ENCODE results near the gene ZNF219.

The ZNF219 gene

GRCh38 chr14:21063479-21063878, 35.0 kb downstream of the ZNF219 start:
- no peak for DNase-seq

- no peak for DNase-seq
Measured at GRCh38 chr14:21061347-21061668, 37.1 kb downstream of the ZNF219 start.

GRCh38 chr14:21060614-21061346, 37.7 kb downstream of the ZNF219 start:
- no peak for DNase-seq

GRCh38 chr14:21059842-21060613, 38.4 kb downstream of the ZNF219 start:
- no peak for DNase-seq

GRCh38 chr14:21058903-21059302, 39.6 kb downstream of the ZNF219 start:
- no peak for DNase-seq

GRCh38 chr14:21057803-21058675, 40.4 kb downstream of the ZNF219 start, which contains the start of gene RNASE8:
Gene RNASE8 (plus strand): TSS chr14:21057822. CDS start chr14:21057893, 71 bp downstream.
- no peak for DNase-seq

GRCh38 chr14:21056520-21057163, 41.8 kb downstream of the ZNF219 start:
- DNase-seq, result no peak

GRCh38 chr14:21055432-21056117, 42.9 kb downstream of the ZNF219 start:
- DNase-seq, result no peak

- no peak for DNase-seq
Measured at GRCh38 chr14:21054768-21055145, 43.7 kb downstream of the ZNF219 start.

- no peak for DNase-seq
Measured at GRCh38 chr14:21054123-21054767, 44.2 kb downstream of the ZNF219 start.

- DNase-seq, result no peak
Measured at GRCh38 chr14:21053184-21054122, 45.0 kb downstream of the ZNF219 start.

- DNase-seq, result no peak
Measured at GRCh38 chr14:21050597-21050996, 47.9 kb downstream of the ZNF219 start.

GRCh38 chr14:21049271-21049673, 49.2 kb downstream of the ZNF219 start:
- DNase-seq, result no peak

GRCh38 chr14:21048638-21049037, 49.8 kb downstream of the ZNF219 start:
- no peak for DNase-seq

GRCh38 chr14:21047378-21047781, 51.1 kb downstream of the ZNF219 start:
- DNase-seq, result no peak

- DNase-seq, result no peak
Measured at GRCh38 chr14:21043974-21044618, 54.4 kb downstream of the ZNF219 start.

- no peak for DNase-seq
Measured at GRCh38 chr14:21043387-21043973, 55.0 kb downstream of the ZNF219 start.

- DNase-seq, result no peak
Measured at GRCh38 chr14:21042918-21043317, 55.5 kb downstream of the ZNF219 start.

GRCh38 chr14:21041676-21042433, 56.6 kb downstream of the ZNF219 start, which contains the start of gene RNASE7:
Gene RNASE7 (plus strand): TSS chr14:21042362. CDS start chr14:21042993, 631 bp downstream.
- DNase-seq, result no peak
